Measurements from ENCODE around the gene SCGB1D4.

GRCh38 chr11:62324731-62325556 is 26.1 kb upstream of the SCGB1D4 start:
- TF ChIP-seq CTCF (IDR thresholded peaks at IDR 0.05) (peak in 5 of 6 experiments; percentile 8 to 48 (median 42)), POLR2A (IDR thresholded peaks at IDR 0.05) (no peak)
